ENCODE data around the gene IL15RA. TPM values are rescaled to one million over a fixed set of nuclear protein-coding genes. Genes with fewer than 3 reads are reported as not detected.
"Not testable (repeated sequence)": the region's sequence is repeated elsewhere in the genome, so short reads cannot be mapped to it uniquely, and the experiment has no call there.

The IL15RA gene
- polyA plus RNA-seq, 1 donor from 2014 or later = 6.4 TPM

- H3K9me3 Mint-ChIP-seq = no peaks in the 10 kb centered on the region
- H3K4me1 Mint-ChIP-seq = no peaks in the 10 kb centered on the region
- H3K36me3 Mint-ChIP-seq = peaks cover 9% of the 10 kb centered on the region
- H3K4me3 Mint-ChIP-seq = no peak overlapping the region
- no peak overlapping the region for H3K27ac Mint-ChIP-seq
- no peaks in the 10 kb centered on the region for H3K27me3 Mint-ChIP-seq
Measured at GRCh38 chr10:5918763-5919162, 58.6 kb downstream of the IL15RA start.

DNA sequence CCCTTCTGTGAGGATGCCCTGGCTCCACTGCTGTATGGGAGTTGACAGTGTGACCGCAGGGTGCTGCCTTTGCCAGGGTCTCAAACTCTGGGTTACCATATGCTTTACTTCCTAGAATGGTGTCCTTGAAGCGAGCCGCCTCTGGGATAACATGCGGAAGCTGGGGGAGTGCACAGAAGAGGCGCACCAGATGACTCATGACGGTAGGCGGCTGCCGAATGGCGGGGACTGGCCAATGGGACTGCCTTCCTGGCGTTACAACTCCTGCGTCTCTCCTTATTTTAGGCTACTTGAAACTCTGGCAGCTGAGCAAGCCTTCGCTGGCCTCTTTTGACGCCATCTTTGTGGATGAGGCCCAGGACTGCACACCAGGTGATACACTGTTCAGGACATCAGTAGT, 60.0 kb downstream of the IL15RA start:
- H3K36me3 Mint-ChIP-seq = peaks cover 15% of the 10 kb centered on the region
- H3K4me1 Mint-ChIP-seq = no peaks in the 10 kb centered on the region
- H3K4me3 Mint-ChIP-seq = no peak overlapping the region
- H3K9me3 Mint-ChIP-seq = no peaks in the 10 kb centered on the region
- H3K27me3 Mint-ChIP-seq = no peaks in the 10 kb centered on the region
- H3K27ac Mint-ChIP-seq = no peak overlapping the region

- H3K9me3 Mint-ChIP-seq = no peaks in the 10 kb centered on the region
- no peak overlapping the region for H3K27ac Mint-ChIP-seq
- H3K4me3 Mint-ChIP-seq = no peak overlapping the region
- H3K27me3 Mint-ChIP-seq = no peaks in the 10 kb centered on the region
- peaks cover 15% of the 10 kb centered on the region for H3K36me3 Mint-ChIP-seq
- no peaks in the 10 kb centered on the region for H3K4me1 Mint-ChIP-seq
Measured at GRCh38 chr10:5915451-5915850, 61.9 kb downstream of the IL15RA start.

DNA sequence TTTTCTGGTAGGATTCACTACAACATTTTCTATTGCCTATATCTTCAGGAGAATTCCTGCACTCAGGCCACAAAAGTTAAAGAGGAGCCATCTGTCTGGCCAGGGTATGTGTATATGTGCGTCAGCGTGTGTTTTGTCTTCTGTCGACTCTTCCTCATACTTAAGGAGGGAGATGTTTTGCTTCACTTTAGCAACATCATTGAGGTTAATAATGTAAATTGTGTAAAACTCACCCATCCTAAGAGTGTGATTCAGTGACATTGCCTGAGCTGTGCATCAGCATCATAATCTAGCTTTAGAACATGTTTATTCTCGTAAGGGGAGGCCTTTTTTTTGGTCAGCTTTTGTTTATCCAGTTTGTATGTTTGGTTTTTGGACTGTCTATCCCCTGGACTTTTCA, 63.6 kb downstream of the IL15RA start:
- H3K36me3 Mint-ChIP-seq = peaks cover 14% of the 10 kb centered on the region
- H3K27ac Mint-ChIP-seq = no peak overlapping the region
- no peaks in the 10 kb centered on the region for H3K9me3 Mint-ChIP-seq
- H3K4me3 Mint-ChIP-seq = no peak overlapping the region
- H3K27me3 Mint-ChIP-seq = no peaks in the 10 kb centered on the region
- no peaks in the 10 kb centered on the region for H3K4me1 Mint-ChIP-seq

- Mint-ChIP-seq H3K27ac (no peak overlapping the region), H3K27me3 (no peaks in the 10 kb centered on the region), H3K36me3 (peaks cover 15% of the 10 kb centered on the region), H3K4me3 (no peak overlapping the region), H3K4me1 (peaks cover 3 to 7% (median 5%) of the 10 kb centered on the region in 3 donors), H3K9me3 (no peaks in the 10 kb centered on the region)
Measured at GRCh38 chr10:5911670-5912069, 65.7 kb downstream of the IL15RA start.

DNA sequence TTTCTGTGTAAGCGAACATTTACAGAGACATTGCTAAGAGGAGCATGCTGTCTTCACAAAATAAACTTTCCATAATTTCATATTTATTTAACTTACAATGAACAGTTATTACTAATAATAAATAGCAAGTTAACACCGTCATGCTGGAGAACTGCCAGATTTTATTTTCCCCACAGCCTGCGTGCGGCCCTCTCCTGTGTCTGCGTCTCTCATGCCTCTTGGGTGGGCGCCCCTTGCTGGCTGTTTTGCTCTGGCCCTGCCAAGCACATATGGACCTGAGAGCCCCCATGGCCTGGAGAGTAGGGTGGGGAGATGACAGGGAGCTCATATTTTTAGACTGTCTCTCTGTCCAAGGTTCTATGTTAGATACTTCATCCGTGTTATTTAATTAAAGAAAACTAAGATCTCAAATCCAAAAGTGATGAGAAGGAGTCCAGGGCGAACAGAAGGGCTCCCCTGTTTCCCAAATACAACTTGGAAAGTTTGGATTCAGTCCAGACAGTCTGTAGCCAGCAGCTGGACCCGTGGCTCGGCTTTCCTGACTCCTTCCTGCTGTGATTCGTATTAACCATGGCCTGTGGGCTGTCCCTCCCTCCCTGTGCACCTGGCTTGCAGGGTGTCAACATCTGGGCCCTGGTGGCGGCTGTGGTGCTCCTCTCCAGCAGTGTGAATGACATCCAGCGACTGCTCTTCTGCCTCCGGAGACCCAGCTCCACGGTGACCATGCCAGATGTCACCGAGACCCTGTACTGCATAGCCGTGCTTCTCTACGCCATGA, 66.8 kb downstream of the IL15RA start:
- H3K36me3 Mint-ChIP-seq = peaks cover 18% of the 10 kb centered on the region
- H3K27me3 Mint-ChIP-seq = no peaks in the 10 kb centered on the region
- H3K4me3 Mint-ChIP-seq = no peak overlapping the region

GRCh38 chr10:5908676-5909075, 68.7 kb downstream of the IL15RA start:
- H3K4me1 Mint-ChIP-seq = peaks cover 14 to 16% (median 15%) of the 10 kb centered on the region in 3 donors
- H3K36me3 Mint-ChIP-seq = peaks cover 19% of the 10 kb centered on the region
- not testable (repeated sequence) for H3K4me3 Mint-ChIP-seq, H3K27me3 Mint-ChIP-seq, H3K27ac Mint-ChIP-seq, H3K9me3 Mint-ChIP-seq

More for the DNA sequence above, 66.8 kb downstream of the IL15RA start:
- Mint-ChIP-seq H3K27ac (no peak overlapping the region), H3K9me3 (no peaks in the 10 kb centered on the region), H3K4me1 (peaks cover 8 to 10% (median 9%) of the 10 kb centered on the region in 3 donors)

- Mint-ChIP-seq H3K27me3 (no peaks in the 10 kb centered on the region), H3K27ac (no peak overlapping the region), H3K4me1 (peaks cover 15 to 19% (median 16%) of the 10 kb centered on the region in 3 donors), H3K36me3 (peaks cover 16% of the 10 kb centered on the region), H3K9me3 (no peaks in the 10 kb centered on the region), H3K4me3 (no peak overlapping the region)
Measured at GRCh38 chr10:5906651-5907050, 70.7 kb downstream of the IL15RA start.

DNA sequence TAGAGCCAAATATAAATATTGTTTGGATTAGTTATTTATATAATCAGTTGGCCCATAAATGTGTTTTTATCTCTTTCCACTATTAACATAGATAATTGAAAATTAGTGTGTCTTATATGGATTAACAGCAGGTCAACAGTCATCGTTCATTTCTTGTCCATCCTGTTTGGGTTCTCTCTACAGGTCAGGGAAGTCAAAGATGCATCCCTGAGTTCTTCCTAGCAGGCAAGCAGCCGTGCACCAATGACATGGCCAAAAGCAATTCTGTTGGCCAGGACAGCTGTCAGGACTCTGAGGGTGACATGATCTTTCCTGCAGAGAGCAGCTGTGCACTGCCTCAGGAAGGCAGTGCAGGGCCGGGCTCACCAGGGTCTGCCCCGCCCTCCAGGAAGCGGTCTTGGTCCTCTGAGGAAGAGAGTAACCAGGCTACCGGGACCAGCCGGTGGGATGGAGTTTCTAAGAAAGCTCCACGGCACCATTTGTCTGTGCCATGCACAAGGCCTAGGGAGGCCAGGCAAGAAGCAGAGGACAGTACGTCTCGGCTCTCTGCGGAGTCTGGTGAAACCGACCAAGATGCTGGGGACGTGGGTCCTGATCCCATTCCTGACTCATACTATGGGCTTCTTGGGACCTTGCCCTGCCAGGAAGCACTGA, 71.4 kb downstream of the IL15RA start:
- H3K27ac Mint-ChIP-seq = no peak overlapping the region
- no peaks in the 10 kb centered on the region for H3K9me3 Mint-ChIP-seq
- H3K27me3 Mint-ChIP-seq = no peaks in the 10 kb centered on the region
- H3K36me3 Mint-ChIP-seq = peaks cover 15% of the 10 kb centered on the region
- H3K4me1 Mint-ChIP-seq = peaks cover 15 to 19% (median 16%) of the 10 kb centered on the region in 3 donors
- H3K4me3 Mint-ChIP-seq = peak overlapping the region in 2 of 4 donors; percentile 45 to 77

GRCh38 chr10:5904227-5904626, 73.1 kb downstream of the IL15RA start:
- Mint-ChIP-seq H3K36me3 (peaks cover 14% of the 10 kb centered on the region), H3K4me1 (peaks cover 15 to 24% (median 16%) of the 10 kb centered on the region in 3 donors), H3K27ac (peak overlapping the region in 1 of 3 donors; percentile 89), H3K9me3 (no peaks in the 10 kb centered on the region), H3K4me3 (peak overlapping the region in 2 of 4 donors; percentile 62 to 81), H3K27me3 (no peaks in the 10 kb centered on the region)

DNA sequence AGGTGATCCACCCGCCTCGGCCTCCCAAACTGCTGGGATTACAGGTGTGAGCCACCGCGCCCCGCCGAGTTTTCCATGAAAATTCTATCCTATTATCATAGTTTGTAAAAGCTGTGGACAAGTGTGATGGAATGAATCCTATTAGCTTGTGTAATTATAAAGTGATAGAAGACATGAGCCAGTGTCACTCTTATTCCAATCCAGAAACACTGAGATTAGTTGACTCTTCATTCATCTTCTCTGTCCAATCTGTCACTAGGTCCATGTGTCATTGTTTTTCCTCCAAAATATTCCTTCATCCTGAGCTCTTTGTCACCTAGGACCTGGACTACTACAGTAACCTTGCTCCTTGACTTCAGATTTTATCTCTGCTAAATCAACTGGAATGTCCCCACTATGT, 73.8 kb downstream of the IL15RA start:
- no peaks in the 10 kb centered on the region for H3K27me3 Mint-ChIP-seq
- H3K36me3 Mint-ChIP-seq = peaks cover 13% of the 10 kb centered on the region
- H3K9me3 Mint-ChIP-seq = no peaks in the 10 kb centered on the region
- H3K4me3 Mint-ChIP-seq = peak overlapping the region in 1 of 4 donors; percentile 22
- H3K4me1 Mint-ChIP-seq = peaks cover 15 to 26% (median 16%) of the 10 kb centered on the region in 3 donors
- H3K27ac Mint-ChIP-seq = peak overlapping the region in 1 of 3 donors; percentile 89

GRCh38 chr10:5902511-5903274, 74.7 kb downstream of the IL15RA start:
- no peak overlapping the region for H3K27ac Mint-ChIP-seq
- H3K9me3 Mint-ChIP-seq = no peaks in the 10 kb centered on the region
- peaks cover 10 to 26% (median 15%) of the 10 kb centered on the region in 3 donors for H3K4me1 Mint-ChIP-seq
- peak overlapping the region in 1 of 4 donors; percentile 41 for H3K4me3 Mint-ChIP-seq
- H3K27me3 Mint-ChIP-seq = no peaks in the 10 kb centered on the region
- H3K36me3 Mint-ChIP-seq = peaks cover 19% of the 10 kb centered on the region
